Measurements from ENCODE around the gene TMEM19. TPM values are rescaled to one million over a fixed set of nuclear protein-coding genes. Genes with fewer than 3 reads are reported as not detected.
"Not testable (repeated sequence)": the region's sequence is repeated elsewhere in the genome, so short reads cannot be mapped to it uniquely, and the experiment has no call there.

Gene TMEM19
- total and polyA plus RNA-seq, 4 experiments from 2014 or later, result 10.5 to 49.0 (median 21.1) TPM

DNA sequence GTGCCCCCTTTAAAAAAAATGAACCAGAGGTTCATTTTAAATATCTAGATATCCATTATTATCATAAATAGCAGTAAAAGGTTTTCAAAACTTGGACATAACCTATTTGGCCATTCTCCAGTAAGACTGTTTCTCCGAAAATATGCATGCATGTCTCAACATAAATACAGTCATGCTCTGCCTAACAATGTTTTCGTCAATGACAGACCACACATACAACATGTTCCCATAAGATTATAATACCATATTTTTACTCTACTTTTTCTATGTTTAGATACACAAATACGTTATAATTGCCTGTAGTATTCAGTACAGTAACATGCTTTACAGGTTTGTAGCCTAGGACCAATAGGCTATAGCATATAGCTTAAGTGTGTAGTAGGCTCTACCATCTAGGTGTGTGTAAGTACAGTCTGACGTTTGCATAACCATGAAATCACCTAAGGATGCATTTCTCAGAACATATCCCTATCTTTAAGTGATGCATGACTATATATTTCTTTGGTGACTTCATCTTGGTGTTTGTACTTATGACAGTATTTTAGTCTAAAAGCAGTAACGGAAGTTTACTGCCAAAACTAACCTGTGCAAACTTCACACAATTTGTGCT is 3.2 kb downstream of the TMEM19 start:
- H3K27ac ChIP-seq (ENCODE audit: low read depth, low read length), result no peak overlapping the region
- POLR2A ChIA-PET (ENCODE audit: partially characterized antibody), result no interaction called here
- peaks cover 27% of the 10 kb centered on the region for H3K4me1 ChIP-seq (ENCODE audit: insufficient read depth, low read length)
- Mint-ChIP-seq H3K9me3 (no peaks in the 10 kb centered on the region), H3K36me3 (peaks cover 13 to 16% of the 10 kb centered on the region in 2 donors), H3K27me3 (no peaks in the 10 kb centered on the region), H3K4me1 (peaks cover 12 to 35% (median 21%) of the 10 kb centered on the region in 4 donors), H3K27ac (no peak overlapping the region), H3K4me3 (no peak overlapping the region)
- CTCF ChIA-PET (ENCODE audit: partially characterized antibody), result no interaction called here
- no peaks in the 10 kb centered on the region for H3K36me3 ChIP-seq (ENCODE audit: insufficient read depth, low read length)
- DNase-seq, result no peak
- H3K9me3 ChIP-seq (ENCODE audit: control insufficient read depth in 1 of 2, low read length in 2 of 2), result no peaks in the 10 kb centered on the region
- intact Hi-C loops (cut with micrococcal nuclease), result no loop called here
- H3K27me3 ChIP-seq (ENCODE audit: insufficient read depth, low read length), result no peaks in the 10 kb centered on the region
- H3K4me3 ChIP-seq (ENCODE audit: low read length in 2 of 2), result no peak overlapping the region

DNA sequence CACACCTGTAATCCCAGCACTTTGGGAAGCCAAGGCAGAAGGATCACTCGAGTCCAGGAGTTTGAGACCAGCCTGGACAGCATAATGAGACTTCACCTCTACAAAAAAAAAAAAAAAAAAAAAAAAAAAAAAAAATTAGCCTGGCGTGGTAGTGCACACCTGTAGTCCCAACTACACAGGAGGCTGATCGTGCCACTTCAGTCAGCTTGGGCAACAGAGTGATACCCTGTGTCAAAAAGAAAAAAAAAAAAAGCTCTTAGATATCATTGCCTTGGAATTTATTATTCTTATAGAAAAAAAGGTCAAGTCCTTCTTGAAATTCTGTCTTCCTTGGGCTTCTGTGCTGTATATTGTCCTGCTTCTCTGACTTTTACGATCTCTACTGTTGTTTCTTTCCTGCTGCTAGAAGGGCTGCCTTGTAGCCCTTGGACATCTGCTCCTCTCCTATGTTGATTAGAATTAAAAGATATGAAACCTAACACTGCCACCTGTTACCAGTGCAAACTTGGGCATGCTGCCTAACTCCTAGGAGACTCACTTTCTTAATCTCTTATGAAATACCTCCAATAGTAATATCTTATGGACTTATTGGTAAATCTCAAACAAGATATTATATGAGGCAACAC is 5.7 kb downstream of the TMEM19 start:
- CTCF ChIA-PET (ENCODE audit: partially characterized antibody), result no interaction called here
- no peak overlapping the region for H3K4me3 Mint-ChIP-seq

DNA sequence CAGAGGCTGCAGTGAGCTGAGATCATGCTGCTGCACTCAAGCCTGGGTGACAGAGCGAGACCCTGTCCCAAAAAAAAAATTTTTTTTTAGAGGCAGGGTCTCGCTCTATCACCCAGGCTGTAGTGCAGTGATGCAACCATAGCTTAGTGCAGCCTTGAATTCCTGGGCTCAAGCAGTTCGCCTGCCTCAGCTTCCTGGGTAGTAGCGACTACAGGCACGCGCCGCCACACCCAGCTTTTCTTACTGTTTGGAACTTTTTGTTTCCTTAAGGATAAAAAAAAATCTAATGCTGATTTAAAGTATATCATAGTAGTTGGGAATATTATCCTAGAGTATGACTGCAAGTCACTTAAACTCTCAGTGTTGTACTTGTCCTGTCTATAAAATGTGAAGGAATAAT is 7.2 kb downstream of the TMEM19 start:
- Mint-ChIP-seq H3K9me3 (no peaks in the 10 kb centered on the region), H3K4me1 (peaks cover 10 to 14% (median 13%) of the 10 kb centered on the region in 4 donors), H3K4me3 (no peak overlapping the region), H3K36me3 (peaks cover 23 to 27% of the 10 kb centered on the region in 2 donors), H3K27ac (peak overlapping the region in 1 of 7 donors; percentile 17), H3K27me3 (no peaks in the 10 kb centered on the region)
- no peak overlapping the region for H3K27ac ChIP-seq (ENCODE audit: low read depth, low read length)
- no peak for DNase-seq
- ChIA-PET CTCF (ENCODE audit: partially characterized antibody) (interaction anchor here (0.6 to 1.3 kb wide), 2 partner anchors 87 to 189 kb away, joined by 3 read pairs; no protein-coding TSS in a partner anchor), POLR2A (ENCODE audit: partially characterized antibody) (no interaction called here)
- H3K4me3 ChIP-seq (ENCODE audit: low read length in 2 of 2), result no peak overlapping the region
- H3K36me3 ChIP-seq (ENCODE audit: insufficient read depth, low read length), result no peaks in the 10 kb centered on the region
- peaks cover 2% of the 10 kb centered on the region for H3K4me1 ChIP-seq (ENCODE audit: insufficient read depth, low read length)
- no peaks in the 10 kb centered on the region for H3K9me3 ChIP-seq (ENCODE audit: control insufficient read depth in 1 of 2, low read length in 2 of 2)
- intact Hi-C loops (cut with micrococcal nuclease), result no loop called here
- H3K27me3 ChIP-seq (ENCODE audit: insufficient read depth, low read length), result no peaks in the 10 kb centered on the region

More for the DNA sequence above, 5.7 kb downstream of the TMEM19 start:
- DNase-seq, result no peak
- H3K9me3 ChIP-seq (ENCODE audit: control insufficient read depth in 1 of 2, low read length in 2 of 2), result no peaks in the 10 kb centered on the region
- POLR2A ChIA-PET (ENCODE audit: partially characterized antibody), result no interaction called here
- H3K4me3 ChIP-seq (ENCODE audit: low read length in 2 of 2), result no peak overlapping the region
- H3K9me3 Mint-ChIP-seq, result no peaks in the 10 kb centered on the region
- intact Hi-C loops (cut with micrococcal nuclease), result no loop called here
- H3K27me3 ChIP-seq (ENCODE audit: insufficient read depth, low read length), result no peaks in the 10 kb centered on the region
- H3K27ac Mint-ChIP-seq, result peak overlapping the region in 1 of 7 donors; percentile 18
- no peak overlapping the region for H3K27ac ChIP-seq (ENCODE audit: low read depth, low read length)
- peaks cover 17 to 27% (median 22%) of the 10 kb centered on the region in 4 donors for H3K4me1 Mint-ChIP-seq
- H3K36me3 Mint-ChIP-seq, result peaks cover 10 to 17% of the 10 kb centered on the region in 2 donors
- H3K36me3 ChIP-seq (ENCODE audit: insufficient read depth, low read length), result no peaks in the 10 kb centered on the region
- H3K27me3 Mint-ChIP-seq, result no peaks in the 10 kb centered on the region
- H3K4me1 ChIP-seq (ENCODE audit: insufficient read depth, low read length), result peaks cover 16% of the 10 kb centered on the region

DNA sequence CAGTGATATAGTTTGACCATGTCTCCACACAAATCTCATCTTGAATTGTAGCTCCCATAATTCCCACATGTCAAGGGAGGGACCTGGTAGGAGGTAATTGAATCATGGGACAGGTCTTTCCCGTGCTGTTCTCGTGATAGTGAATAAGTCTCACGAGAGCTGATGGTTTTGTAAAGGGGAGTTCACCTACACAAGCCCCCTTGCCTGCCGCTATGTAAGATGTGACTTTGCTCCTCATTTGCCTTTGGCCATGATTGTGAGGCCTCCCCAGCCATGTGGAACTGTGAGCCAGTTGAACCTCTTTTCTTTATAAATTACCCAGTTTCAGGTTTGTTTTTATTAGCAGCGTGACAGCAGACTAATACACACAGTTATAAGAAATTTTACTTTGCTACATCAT is 7.8 kb downstream of the TMEM19 start:
- H3K27me3 Mint-ChIP-seq; H3K36me3 ChIP-seq (ENCODE audit: insufficient read depth, low read length); POLR2A ChIA-PET (ENCODE audit: partially characterized antibody); H3K9me3 ChIP-seq (ENCODE audit: control insufficient read depth in 1 of 2, low read length in 2 of 2); H3K27ac ChIP-seq (ENCODE audit: low read depth, low read length); H3K4me1 ChIP-seq (ENCODE audit: insufficient read depth, low read length); H3K27me3 ChIP-seq (ENCODE audit: insufficient read depth, low read length); H3K4me3 ChIP-seq (ENCODE audit: low read length in 2 of 2); intact Hi-C loops (cut with micrococcal nuclease); H3K9me3 Mint-ChIP-seq; H3K4me3 Mint-ChIP-seq; DNase-seq: not testable (repeated sequence)
- Mint-ChIP-seq H3K36me3 (peaks cover 26 to 32% of the 10 kb centered on the region in 2 donors), H3K4me1 (peaks cover 7 to 13% (median 11%) of the 10 kb centered on the region in 4 donors), H3K27ac (peak overlapping the region in 2 of 7 donors; percentile 17 to 22)
- CTCF ChIA-PET (ENCODE audit: partially characterized antibody), result interaction anchor here (1.3 kb wide), 1 partner anchor 86 kb away, joined by 3 read pairs; no protein-coding TSS in a partner anchor

DNA sequence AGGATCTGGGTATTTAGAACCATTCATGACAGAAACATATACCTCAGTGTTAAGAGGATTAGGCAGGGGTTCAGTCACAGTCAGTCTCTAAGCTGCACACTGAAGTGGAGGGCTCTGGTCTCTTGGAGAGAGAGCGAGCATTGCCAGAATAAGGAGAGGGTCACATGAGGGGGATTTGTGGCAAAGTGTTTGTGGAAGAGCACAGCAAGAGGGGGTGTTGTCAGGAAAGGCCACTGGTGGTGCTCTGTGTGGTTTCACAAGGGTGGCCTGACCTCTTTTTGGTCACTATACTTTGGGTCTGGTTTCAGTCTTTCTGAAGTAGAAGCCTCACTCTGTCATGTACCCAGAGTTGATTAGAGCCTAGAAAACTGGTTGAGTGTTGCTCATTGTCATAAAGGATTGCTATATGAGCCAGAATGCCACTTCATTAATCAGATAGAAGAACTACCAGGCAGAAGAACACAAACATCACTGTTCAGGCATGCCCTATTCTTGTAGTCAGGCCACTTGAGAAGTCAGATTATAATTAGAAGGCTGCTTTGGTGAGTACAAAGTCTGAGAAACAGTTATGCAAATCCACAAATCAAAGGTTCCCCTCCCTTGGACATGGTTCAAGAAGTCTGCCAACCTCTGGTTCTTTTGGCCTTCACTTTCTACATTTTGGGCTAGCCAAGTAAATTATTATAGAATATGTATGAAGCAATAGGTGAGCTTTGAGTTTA is 8.4 kb downstream of the TMEM19 start:
- no peak for DNase-seq

DNA sequence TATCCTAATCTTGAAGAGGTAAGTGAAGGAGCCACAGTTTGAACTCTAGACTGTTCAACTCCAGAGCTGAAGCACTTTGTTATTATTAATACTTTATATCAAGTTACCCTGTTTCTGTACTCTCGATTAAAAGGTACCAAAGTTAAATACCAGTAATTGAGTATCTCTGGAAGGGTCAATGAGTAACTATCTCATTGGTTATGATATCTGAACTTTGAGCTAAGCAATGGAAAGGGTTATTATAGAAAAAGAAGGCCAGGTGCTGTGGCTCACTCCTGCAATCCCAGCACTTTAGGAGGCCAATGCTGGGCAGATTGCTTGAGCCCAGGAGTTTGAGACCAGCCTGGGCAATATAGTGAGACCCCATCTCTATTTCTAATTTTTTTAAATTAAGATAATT is 9.9 kb downstream of the TMEM19 start:
- Mint-ChIP-seq H3K4me3 (no peak overlapping the region), H3K9me3 (no peaks in the 10 kb centered on the region), H3K36me3 (peaks cover 44 to 46% of the 10 kb centered on the region in 2 donors), H3K4me1 (peaks cover 4 to 9% (median 8%) of the 10 kb centered on the region in 4 donors), H3K27me3 (no peaks in the 10 kb centered on the region), H3K27ac (no peak overlapping the region)
- DNase-seq, result no peak
- H3K27me3 ChIP-seq (ENCODE audit: insufficient read depth, low read length), result no peaks in the 10 kb centered on the region
- H3K4me3 ChIP-seq (ENCODE audit: low read length in 2 of 2), result no peak overlapping the region
- POLR2A ChIA-PET (ENCODE audit: partially characterized antibody), result no interaction called here
- CTCF ChIA-PET (ENCODE audit: partially characterized antibody), result no interaction called here
- H3K9me3 ChIP-seq (ENCODE audit: control insufficient read depth in 1 of 2, low read length in 2 of 2), result no peaks in the 10 kb centered on the region
- intact Hi-C loops (cut with micrococcal nuclease), result no loop called here
- H3K27ac ChIP-seq (ENCODE audit: low read depth, low read length), result no peak overlapping the region
- no peaks in the 10 kb centered on the region for H3K4me1 ChIP-seq (ENCODE audit: insufficient read depth, low read length)
- no peaks in the 10 kb centered on the region for H3K36me3 ChIP-seq (ENCODE audit: insufficient read depth, low read length)

More for the DNA sequence above, 8.4 kb downstream of the TMEM19 start:
- Mint-ChIP-seq H3K27ac (peak overlapping the region in 4 of 7 donors; percentile 22 to 77 (median 38)), H3K36me3 (peaks cover 32 to 38% of the 10 kb centered on the region in 2 donors), H3K4me1 (peaks cover 4 to 12% (median 9%) of the 10 kb centered on the region in 4 donors), H3K9me3 (no peaks in the 10 kb centered on the region), H3K27me3 (no peaks in the 10 kb centered on the region), H3K4me3 (no peak overlapping the region)
- Histone ChIP-seq H3K27ac (ENCODE audit: low read depth, low read length) (no peak overlapping the region), H3K36me3 (ENCODE audit: insufficient read depth, low read length) (no peaks in the 10 kb centered on the region), H3K27me3 (ENCODE audit: insufficient read depth, low read length) (no peaks in the 10 kb centered on the region), H3K4me3 (ENCODE audit: low read length in 2 of 2) (no peak overlapping the region), H3K4me1 (ENCODE audit: insufficient read depth, low read length) (no peaks in the 10 kb centered on the region), H3K9me3 (ENCODE audit: control insufficient read depth in 1 of 2, low read length in 2 of 2) (no peaks in the 10 kb centered on the region)
- ChIA-PET POLR2A (ENCODE audit: partially characterized antibody) (no interaction called here), CTCF (ENCODE audit: partially characterized antibody) (interaction anchor here (1.1 to 1.3 kb wide), 2 partner anchors 9 to 86 kb away, joined by 3 read pairs; no protein-coding TSS in a partner anchor)
- intact Hi-C loops (cut with micrococcal nuclease), result no loop called here

DNA sequence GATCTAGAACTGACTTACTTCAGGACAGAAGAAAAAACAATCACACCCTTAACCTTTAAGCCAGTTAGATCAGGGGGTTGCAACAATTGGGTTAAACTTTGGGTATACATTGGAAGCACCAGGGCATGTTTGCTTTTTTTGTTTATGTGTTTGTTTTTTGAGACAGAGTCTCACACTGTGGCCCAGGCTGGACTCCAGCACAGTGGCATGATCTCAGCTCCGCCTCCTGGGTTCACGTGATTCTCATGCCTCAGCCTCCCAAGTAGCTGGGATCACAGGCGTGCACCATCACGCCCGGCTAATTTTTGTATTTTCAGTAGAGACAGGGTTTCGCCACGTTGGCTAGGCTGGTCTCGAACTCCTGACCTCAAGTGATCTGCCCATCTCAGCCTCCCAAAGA is 16.3 kb downstream of the TMEM19 start:
- H3K9me3 Mint-ChIP-seq; H3K27me3 ChIP-seq (ENCODE audit: insufficient read depth, low read length); DNase-seq; intact Hi-C loops (cut with micrococcal nuclease); H3K4me3 ChIP-seq (ENCODE audit: low read length in 2 of 2); H3K4me1 ChIP-seq (ENCODE audit: insufficient read depth, low read length); H3K4me3 Mint-ChIP-seq; H3K9me3 ChIP-seq (ENCODE audit: control insufficient read depth in 1 of 2, low read length in 2 of 2); H3K4me1 Mint-ChIP-seq; H3K27me3 Mint-ChIP-seq; CTCF ChIA-PET (ENCODE audit: partially characterized antibody); H3K27ac Mint-ChIP-seq; H3K36me3 ChIP-seq (ENCODE audit: insufficient read depth, low read length); POLR2A ChIA-PET (ENCODE audit: partially characterized antibody); H3K27ac ChIP-seq (ENCODE audit: low read depth, low read length): not testable (repeated sequence)
- peaks cover 48 to 52% of the 10 kb centered on the region in 2 donors for H3K36me3 Mint-ChIP-seq

Data from CD4-positive, alpha-beta memory T cell (primary cell).